GM18511 (cell line): ENCODE measurements around the gene BRI3.
"Not testable (repeated sequence)": the region's sequence is repeated elsewhere in the genome, so short reads cannot be mapped to it uniquely, and the experiment has no call there.

Source experiments
- ATAC-seq: cut with Tn5 transposase; IDR thresholded peaks from one replicate; pipeline ENCODE4 v1.9.1; 2021; ENCODE audit warnings: mild to moderate bottlenecking, moderate library complexity; ENCODE audit not compliant: unreplicated experiment

Gene BRI3

DNA sequence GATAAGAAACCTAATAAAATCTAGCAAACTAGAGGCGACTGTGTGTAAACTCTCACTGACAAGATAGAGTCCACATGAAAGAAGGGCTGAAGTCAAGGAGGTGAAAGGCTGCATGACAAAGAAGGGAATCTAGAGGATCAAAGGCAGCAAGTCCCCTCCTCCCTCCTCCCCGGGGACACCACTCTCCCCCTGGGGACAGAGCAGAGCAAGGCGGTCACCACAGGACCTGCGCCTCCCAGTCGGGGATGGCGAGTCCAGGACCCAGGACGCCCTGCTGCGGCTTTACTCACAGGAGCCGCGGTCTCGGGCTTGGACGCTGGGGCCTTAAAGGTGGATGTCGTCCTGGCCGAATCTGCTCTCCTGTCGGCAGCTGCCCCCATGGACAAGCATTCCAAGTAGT lies 22.4 kb downstream of the BRI3 start:
- no peak for ATAC-seq

DNA sequence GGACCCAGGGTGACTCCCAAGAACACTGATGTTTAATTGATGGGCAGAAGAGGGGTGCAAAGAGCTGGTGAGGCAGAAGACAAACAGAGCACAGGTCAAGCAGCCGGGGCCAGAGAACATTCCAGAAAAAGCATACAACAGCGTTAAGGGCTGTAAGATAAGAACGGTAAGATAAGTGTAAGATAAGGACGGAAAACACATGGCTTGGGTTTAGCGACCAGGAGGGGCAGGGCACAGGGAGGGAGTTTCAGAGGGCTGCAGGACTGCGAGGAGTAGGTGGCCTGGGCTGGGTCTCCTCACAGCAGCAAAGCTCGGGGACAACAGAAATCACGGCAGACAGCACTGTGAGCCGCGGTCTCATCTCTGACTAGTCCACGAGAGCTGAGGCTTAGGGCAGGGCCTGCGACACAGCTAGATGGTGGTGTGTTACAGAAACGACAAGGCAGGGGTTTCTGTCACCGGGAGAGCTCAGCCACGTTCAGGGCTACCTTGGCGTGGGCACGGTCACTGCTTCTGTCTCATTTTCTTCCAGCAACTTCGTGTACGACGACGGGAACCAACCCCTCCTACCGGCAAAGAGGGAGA lies 24.6 kb downstream of the BRI3 start:
- ATAC-seq: no peak

DNA sequence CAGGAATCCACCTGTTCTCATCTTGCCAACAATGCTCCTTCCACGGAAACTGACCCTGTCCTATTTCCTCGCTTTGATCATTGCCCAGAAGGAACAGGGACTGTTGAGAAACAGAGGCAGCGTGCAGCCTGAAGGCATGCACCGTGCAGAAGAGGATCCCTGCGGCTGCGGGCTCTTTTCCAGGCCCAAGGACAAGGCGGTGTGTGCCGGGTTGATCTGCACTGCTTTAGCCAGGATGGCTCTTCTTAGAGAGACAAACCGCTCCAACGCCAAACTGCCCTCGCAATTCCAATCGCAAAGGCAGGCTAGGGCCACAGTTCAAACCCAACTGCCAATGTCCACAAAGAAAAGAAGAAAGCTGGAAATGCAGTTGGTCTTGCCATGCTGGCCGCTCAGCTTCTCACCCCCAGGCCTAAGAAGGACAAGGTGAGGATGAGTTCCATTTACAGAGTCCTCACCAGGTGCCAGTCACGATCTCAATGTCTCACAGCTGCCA lies 26.5 kb downstream of the BRI3 start:
- ATAC-seq: no peak

DNA sequence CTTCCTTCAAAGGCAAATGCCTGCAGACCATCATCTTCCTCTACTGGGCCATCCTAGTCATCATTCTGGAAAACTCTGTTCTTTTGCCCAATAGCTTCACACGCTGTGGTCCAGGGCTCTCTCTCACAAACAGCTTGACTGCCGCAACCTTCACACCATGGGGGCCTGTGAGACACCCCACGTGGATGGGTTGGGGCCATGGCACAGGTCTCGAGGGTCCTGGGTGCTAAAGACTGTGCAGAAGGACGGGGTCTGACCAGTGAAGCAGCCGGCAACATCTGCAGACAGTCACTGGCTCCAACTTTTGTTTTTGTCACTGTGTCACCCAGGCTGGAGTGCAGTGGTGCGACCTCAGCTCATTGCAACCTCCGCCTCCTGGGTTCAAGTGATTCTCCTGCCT lies 28.1 kb downstream of the BRI3 start:
- ATAC-seq: no peak

DNA sequence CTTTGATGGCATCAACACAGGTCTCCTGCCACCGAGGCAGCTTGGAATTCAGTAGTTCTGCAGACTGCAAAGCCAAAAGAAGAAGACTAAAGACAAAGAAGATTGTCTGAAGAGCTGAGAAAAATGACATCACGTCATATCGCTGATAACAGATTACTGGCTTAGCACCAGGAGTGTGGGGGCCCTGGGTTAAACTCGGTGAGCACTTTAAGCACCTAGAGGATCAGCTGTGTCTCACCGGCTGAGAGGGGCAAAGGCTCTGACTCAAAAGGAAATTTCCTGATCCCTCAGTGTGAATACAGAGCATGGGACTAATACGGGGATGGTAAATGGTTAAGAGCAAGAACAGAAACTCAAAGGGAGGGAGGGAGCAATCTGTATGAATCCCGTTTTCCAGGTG lies 30.7 kb downstream of the BRI3 start:
- no peak for ATAC-seq

DNA sequence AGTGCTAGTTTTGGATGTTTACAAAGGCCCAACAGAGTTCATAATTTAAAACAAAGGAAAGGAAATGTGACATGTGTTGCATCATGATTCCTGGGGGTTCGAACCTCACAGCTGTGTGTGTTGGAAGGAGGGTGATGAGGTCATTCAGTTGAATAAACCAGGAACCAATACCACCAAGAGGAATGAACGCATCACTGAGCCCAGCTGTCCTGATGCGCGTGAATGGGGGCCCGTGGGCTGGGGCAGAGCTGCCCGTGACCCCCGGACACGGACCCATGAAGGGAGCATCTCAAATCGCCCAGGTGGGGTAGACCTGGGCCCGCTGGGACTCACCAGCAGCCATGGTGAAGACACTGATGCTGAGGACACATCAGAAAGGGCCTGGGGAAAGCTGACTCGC lies 33.0 kb downstream of the BRI3 start:
- peak; percentile 57 for ATAC-seq

DNA sequence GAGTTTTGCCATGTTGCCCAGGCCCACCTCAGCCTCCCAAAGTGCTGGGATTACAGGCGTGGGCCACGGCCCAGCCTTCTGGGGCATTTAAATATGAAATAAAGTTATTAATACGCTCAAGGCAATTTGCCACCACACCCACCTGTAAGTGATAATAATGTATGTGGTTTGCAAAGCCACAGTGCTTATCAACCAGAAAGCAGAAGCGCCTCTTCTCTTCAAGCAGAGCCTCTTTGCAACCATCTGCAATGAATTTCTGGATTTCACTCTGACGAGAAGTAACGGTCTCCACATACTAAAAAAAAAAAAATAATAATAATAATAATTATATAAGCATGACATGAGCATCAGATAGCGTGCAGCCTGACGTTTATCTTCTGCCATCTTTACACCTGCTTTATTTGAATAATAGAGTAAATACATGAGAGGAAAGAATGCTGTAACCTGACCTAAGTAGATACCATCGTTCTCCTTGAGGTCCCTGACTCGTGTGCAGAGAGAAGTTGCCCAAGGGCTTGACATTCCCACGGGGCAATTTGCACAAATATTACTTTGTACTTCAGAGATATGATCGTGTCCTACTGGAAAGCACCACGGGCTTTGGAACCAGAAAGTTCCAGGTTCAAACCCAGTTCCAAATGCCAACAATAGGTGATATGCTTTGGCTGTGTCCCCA lies 34.0 kb downstream of the BRI3 start:
- peak; percentile 79 for ATAC-seq

DNA sequence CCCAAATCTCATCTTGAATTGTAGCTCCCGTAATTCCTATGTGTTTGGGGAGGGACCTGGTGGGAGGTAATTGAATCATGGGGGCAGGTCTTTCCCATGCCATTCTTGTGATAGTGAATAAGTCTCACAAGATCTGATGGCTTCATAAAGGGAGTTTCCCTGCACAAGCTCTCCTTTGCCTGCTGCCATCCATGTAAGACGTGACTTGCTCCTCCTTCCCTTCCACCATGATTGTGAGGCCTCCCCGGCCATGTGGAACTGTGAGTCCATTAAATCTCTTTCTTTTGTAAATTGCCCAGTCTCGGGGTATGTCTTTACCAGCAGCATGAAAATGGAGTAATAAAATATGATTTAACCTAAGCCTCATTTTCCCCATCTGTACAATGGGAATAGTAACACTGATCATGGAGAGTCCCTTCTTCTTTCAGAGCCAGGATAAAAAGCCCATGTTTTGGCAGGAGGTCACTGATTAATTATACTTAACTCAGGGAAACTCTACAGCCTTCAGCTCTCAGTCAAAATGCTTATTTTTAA lies 34.6 kb downstream of the BRI3 start:
- not testable (repeated sequence) for ATAC-seq

DNA sequence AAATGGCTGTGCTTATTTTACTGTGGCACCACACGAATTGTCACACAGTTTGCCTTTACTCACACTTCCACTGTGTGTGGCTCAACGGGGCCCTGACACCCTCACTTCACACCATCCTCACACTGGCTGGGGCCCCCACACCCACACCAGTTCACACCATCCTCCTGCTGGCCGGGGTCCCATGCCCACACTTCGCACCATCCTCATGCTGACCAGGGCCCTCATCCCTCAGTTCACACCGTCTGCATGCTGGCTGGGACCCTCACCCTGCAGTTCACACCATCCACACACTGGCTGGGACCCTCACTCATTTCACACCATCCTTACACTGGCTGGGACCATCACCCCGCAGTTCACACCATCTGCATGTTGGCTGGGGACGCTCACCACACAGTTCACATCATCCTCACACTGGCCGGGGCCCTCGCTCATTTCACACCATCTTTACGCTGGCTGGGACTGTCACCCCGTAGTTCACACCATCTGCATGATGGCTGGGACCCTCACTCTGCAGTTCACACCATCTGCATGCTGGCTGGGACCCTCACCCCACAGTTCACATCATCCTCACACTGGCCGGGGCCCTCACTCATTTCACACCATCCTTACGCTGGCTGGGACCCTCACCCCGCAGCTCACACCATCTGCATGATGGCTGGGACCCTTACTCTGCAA lies 36.0 kb downstream of the BRI3 start:
- ATAC-seq: no peak

DNA sequence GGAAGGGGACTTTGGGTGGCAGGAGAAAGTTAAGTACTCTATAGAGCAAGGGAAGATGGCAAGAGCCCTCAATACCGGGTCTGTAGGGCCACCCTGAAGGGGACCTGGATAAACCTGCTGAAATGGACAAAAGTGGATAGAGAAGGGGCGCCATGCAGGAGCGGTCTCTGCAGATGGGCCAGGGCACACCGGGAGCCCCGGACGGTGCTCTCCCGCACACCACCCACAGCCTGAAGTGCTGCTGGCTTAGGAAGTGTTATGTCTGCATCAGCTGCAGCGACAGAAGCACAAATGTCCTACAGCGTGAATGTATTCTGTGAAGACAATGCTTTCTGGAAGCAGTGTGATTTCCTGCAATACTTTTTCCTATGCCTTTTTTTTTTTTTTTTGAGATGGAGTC lies 37.7 kb downstream of the BRI3 start:
- ATAC-seq: no peak

DNA sequence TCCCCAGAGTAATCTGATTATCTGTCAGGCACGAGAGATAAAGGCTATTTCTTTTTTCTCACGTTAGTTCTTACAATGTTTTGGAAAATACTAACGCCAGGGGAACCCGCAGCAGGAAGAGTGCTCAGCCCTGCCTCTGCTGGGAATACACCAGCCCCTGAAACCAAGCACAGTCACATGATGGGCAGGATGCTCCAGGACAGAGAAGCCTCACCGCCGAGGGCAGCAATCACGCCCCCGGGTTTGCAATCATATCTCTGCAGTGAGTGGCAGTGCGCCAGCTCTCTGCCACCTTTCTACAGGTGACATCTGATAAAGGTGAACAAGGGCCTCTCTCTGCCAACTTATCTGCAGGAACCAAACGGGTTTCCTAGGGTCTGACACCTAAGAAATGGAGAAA lies 39.8 kb downstream of the BRI3 start:
- ATAC-seq: no peak

DNA sequence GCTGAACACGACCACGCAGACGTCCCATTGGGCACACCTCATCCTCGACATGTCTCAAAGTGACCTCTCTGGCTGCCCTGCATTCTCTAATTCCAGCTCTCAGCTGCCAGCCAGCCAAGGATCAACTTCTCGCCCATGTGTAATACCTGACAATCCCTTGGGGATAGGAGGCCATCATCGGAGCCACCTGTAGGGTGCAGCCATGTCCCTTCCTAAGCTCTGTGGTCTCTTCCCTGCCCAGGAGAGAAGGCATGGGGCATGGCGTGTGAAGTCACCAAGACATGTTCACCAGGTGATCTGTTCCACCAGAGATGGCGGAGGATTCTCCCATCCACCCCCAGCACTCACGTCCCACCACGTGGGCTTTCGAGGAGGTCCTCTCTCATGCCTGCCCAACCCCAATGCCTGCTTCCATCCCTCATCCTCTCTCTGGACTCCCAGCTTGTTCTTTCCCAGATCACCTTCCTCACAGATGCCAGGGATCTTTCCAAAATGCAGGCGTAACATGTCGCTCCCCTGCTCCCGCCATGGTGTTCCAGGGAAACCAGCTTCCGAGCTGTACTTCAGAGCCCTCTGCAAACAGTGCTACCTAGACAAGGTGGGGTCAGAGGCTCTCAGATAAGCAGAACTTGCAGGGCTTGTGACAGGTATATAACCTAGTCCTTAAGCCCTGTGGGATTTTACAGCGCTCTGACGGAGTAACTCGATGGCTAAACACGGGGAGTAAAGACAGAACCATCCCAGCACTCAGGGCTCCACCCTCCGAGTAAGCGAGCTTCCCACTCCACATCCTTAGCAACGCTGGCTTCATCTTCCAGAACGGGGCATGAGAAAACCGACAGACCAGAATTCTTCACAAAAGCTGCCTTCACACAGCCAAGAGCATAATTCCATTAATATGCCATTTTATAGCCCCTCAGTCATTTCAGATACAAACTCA lies 41.1 kb downstream of the BRI3 start:
- ATAC-seq: no peak

DNA sequence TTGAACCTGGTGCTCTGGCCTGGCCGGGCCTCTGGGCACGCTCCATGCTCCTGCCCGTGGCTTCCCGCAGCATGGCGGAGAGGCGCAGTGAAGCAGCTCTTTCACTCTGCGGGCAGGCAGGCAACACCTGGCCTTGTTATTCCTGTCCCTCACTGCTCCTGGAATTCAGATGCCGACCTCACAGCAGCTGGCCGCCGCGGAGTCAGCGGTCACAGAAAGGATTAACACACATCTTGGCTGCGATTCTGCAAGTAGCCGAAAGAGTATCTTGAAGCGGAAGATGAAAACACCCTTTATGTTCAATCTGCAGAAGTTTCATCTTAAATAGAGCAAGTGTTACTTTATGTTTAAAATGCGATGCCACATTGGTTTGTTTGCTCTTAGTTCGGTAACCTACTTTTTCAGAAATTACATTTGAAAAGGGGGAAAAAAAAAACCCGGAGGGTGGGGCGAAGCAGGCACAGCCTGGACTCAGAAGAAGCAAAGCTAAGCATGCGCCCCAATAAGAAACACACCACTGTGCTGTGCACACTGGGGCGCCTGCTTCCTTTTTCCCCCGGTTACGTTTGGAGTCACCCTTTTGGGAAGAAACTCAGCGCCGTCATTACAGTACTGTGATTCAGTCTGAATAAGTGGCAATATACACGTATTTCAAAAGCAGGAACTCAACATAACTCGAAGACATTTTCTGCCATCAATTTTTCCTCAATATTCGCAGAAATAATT lies 42.3 kb downstream of the BRI3 start:
- ATAC-seq: no peak

DNA sequence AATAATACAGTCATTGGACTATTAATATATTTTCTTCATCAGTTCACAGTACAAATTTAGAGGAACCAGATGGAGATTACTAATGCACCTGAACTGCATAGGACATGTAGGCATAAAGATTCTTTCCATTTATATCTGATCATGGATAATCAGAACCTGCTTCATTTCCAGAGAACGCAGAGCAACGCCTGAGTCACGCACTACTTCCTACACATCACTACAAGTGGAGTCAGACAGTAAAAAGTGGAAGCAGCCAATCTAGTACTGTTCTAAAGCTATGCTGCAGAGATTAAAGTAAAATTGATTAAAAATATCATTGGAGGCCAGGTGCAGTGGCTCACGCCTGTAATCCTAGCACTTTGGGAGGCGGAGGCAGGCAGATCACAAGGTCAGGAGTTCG lies 43.3 kb downstream of the BRI3 start:
- no peak for ATAC-seq

DNA sequence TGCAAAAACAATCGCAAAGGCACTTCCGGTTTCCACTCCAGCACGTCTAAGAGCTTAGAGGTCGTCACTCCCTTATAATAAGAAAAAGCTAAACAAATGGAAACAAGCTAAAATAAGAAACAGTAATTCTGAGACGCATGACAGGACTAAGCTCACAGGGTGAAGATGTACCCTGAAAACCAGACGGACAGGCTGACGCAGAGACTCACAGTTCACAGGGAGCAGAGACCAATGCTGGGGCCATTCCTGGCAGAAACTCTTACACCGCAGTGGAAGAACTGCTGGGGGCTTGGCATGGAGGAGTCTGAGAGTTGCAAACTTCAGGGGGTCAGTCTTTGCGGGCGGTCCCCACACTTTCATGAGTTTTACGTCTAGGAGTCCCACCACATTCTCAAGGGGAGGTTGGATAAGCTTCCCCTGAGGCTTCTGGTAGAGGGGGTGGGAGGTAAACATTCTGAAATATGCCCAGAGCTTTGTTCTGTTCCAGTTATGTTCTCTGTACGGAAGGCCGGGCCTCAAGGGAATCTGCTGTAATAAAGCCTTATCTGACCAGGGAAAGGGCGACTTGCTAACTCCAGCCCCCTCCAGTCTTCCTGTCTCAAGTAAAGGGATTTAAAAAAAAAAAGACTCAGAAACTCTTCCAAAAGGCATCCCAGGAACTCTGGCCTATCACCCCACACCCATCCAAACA lies 47.8 kb downstream of the BRI3 start:
- ATAC-seq: no peak

DNA sequence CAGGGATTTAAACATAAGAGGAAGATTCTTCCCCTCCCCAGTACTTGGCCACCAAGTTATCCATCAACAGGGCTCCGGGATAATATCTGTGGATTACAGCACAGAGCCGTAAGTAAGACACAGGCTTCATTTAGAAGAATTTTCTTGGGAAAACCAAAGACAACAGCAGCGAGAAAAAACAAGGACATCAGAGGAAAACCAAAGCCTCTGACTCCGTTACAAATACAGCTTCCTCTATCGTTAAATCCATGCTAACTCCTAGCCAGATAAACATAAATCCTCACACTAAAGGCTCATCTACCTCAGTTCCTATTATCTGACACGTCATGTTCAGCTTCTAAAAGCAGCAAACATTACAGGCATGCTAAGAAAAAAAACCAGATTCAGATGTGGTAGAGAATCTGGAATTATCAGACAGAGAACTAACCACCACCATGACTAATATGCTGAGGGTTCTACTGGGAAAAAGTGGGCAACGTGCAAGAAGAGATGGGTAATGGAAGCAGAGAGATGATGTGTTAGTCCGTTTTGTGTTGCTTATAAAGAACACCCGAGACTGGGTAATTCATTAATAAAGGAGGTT lies 48.4 kb downstream of the BRI3 start:
- ATAC-seq: no peak

DNA sequence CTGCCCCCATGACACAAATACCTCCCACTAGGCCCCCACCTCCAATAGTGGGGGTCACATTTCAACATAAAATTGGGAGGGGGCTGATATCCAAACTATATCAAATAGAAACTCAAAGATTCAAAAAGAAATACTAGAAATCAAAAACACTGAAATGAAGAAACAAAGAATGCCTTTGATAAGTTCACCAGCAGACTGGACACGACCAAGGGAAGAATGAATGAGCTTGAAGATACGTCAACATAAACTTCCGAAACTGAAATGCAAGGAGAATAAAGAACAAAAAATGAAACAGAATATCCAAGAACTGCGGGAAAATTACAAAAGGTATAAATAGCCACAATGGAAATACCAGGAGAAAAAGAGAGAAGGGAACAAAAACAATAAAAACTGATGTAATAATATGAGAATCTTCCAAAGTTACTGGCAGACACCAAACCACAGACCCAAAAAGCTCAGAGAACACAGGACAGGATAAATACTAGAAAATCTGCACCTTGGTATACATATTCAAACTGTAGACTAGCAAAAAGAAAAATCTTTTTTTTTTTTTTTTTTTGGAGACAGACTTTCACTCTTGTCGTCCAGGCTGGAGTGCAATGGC lies 49.5 kb downstream of the BRI3 start:
- ATAC-seq: no peak

DNA sequence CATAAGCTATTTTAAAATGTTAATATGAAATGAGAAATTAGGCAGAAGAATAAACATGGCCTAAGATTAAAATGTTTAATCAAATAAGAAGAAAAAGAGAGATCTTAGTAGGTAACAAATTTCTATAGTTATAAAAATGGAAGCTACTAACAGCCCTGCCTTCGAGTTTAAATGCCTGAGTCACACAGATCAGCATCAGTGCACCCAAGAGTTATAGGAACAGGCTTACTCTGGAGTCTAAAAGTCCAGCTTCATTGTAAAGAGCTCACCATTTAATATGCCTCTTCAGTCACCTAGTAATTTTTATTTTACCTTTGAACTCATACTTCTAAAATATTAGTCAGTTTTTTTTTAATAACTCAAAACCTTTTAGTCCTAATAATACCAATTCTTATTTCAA lies 52.6 kb downstream of the BRI3 start:
- no peak for ATAC-seq

DNA sequence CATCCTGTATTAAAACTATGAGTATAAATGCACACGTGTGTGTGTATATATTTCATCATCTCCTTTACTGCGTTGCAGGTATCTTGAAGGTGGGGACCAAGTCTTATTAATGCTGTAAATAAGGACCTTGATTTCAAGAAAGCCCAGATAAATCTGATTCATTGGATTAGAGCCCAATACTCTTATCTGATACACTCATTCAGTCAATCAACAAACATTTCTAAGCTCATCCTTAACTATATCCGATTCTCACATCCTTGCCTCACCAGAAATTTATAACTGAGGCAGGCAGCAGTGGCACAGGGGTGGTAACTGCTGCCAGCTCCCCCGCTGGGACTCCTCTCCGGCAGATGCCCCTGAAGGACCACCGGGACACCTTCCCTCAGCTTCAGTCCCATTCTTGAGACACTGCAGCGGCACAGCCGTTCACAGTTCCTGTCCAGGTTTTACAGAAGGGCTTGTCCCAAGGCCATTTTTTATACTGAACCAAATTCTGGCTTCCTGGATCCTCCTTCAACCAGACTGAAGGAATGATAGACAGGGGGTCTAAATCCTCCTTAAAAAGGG lies 54.0 kb downstream of the BRI3 start:
- no peak for ATAC-seq
